ENCODE results near the gene BATF.
"Not testable (repeated sequence)": the region's sequence is repeated elsewhere in the genome, so short reads cannot be mapped to it uniquely, and the experiment has no call there.

Gene BATF, protein sequence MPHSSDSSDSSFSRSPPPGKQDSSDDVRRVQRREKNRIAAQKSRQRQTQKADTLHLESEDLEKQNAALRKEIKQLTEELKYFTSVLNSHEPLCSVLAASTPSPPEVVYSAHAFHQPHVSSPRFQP

GRCh38 chr14:75522224-75522982 lies at the start of gene BATF:
Gene BATF (plus strand): TSS chr14:75522469. CDS start chr14:75522683, 214 bp downstream.
- DNase-seq = peak; percentile 68 to 79

- DNase-seq = not testable (repeated sequence)
Measured at GRCh38 chr14:75474127-75474526, 48.1 kb upstream of the BATF start.

- no peak for DNase-seq
Measured at GRCh38 chr14:75476274-75476995, 45.8 kb upstream of the BATF start.

DNA sequence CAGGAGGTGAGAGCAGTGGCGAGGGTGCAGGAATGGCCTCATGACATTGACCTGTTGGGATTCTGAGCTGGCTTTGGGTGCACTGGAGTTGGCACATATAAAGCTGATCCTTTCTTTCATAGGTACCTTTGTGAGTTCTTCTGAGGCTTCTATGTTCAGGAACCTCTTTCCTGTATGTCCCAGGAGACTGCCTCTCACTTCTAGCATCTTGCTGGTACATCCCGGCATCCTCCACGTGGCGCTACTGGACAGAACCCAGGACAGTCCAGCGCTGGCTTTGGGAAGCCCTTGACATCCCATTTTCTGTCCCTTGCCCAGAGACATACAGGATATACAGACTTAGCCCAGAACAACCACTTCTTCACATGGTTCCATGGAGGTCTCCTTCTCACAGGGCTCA lies 44.4 kb upstream of the BATF start:
- DNase-seq = no peak

GRCh38 chr14:75479770-75480600 lies 42.3 kb upstream of the BATF start:
- peak in 1 of 2 experiments; percentile 10 for DNase-seq

DNA sequence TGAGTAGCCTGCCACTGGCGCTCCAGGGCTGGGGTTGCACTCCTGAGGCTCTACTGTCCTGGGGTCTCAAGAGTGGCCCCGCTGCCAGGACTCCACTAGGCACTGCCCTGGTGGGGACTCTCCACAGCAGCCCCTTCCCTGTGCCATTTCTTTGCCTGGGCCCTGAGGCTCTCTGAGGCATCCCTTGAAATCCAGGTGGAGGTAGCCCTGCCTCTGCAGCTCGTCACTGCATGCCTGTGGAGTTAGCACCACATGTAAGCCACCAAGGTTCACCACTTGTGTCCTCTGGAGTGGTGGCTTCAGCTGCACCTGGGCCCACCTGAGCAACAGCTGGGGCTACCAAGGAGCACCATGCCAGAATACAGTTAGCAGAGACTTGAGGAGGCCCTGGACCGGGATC lies 39.9 kb upstream of the BATF start:
- DNase-seq = no peak

DNA sequence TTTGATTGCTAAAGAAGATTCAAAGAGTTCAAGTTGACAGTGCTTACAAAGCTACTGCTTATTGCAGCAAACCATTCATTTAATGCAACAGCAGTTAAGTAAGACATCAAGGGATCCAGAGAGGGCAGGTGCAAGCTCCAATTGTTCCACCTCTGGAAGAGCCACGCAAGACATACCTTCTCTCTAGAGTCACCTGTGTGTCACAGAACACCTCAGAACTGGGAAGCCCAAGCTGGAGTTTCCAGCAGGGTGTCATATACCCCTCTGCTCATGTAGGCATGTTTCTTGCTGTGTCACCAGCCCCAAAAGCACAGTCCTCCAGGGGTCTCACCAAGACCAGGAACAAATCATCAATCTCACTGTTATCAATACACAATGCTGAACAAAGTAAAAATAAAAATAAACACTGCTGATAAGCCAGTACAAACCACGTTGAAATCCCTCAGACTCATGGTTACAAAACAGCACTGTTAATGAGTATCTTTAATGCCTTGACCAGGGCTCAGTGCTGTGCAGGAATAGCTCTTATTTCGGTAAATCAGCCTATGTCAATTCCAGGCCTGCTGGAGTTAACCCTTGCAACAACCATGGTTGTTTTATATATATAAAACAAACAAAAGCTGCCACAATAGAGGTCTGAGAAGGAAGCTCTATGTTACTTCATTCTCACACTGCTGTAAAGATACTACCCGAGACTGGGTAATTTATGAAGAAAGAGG lies 37.4 kb upstream of the BATF start:
- DNase-seq = no peak

GRCh38 chr14:75486318-75486717 lies 36.0 kb upstream of the BATF start:
- no peak for DNase-seq

GRCh38 chr14:75487155-75487671 lies 35.1 kb upstream of the BATF start:
- DNase-seq = no peak

DNA sequence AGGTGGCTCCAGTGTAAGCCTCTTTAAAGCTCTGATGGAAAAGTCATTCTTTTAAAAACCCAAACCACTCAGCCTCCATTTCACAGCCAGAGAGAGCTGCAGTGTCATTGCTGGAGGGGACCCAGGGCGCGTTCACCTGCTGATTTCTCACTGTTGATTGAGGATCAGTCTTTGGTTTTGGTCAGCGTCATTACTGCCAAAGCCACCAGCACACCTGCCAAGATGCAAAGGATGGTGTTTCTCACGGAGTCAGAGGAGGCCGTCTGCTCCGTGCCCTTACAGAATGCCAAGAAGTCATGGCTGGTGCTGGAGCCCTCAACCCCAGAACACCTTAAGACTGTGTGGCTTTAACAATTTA lies 32.8 kb upstream of the BATF start:
- no peak for DNase-seq

GRCh38 chr14:75491376-75491978 lies 30.8 kb upstream of the BATF start:
- no peak for DNase-seq

GRCh38 chr14:75492832-75493591 lies 29.3 kb upstream of the BATF start:
- no peak for DNase-seq

GRCh38 chr14:75493592-75494087 lies 28.6 kb upstream of the BATF start:
- DNase-seq = no peak

- no peak for DNase-seq
Measured at GRCh38 chr14:75494896-75495295, 27.4 kb upstream of the BATF start.

DNA sequence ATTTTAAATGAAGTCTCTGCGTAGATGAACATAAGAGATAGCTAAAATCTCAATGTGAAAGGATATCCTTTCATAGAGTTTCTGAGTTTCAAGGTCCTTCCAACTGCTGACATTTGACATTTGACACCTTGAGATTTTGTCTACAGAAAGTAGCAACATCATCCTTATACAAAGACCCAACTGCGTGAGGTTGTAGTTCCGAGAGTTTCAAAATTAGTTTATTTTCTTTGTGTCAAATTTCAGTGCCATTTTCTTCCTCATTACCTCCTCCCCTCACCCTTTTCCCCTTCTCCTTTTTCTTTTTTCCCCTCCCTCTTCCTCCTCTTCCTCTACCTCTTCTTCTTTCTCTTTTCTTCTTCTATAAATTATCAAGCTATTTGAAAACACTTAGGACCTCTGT lies 26.9 kb upstream of the BATF start:
- DNase-seq = no peak

DNA sequence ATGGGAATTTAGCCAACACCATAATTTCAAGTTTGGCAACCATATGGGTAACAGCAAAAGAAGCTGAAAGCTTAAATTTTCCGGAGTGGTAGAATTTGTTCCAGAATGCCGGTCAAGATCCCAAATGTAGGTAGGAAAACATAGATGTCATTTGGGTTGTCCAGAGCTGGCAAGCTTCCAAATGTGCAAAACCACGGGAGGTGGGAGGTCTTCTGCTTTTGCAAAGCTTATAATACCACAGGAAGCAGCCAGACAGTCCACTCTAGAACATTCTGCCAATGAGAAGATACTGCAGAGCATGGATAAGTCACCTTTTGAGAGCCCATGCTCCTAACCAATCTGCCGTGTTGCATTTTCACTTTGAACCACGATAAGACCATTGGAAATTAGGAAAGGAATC lies 26.4 kb upstream of the BATF start:
- peak in 1 of 2 experiments; percentile 14 for DNase-seq

GRCh38 chr14:75496755-75497154 lies 25.5 kb upstream of the BATF start:
- peak; percentile 21 to 24 for DNase-seq

GRCh38 chr14:75497191-75497590 lies 25.1 kb upstream of the BATF start:
- DNase-seq = peak; percentile 73 to 78

- no peak for DNase-seq
Measured at GRCh38 chr14:75497701-75498100, 24.6 kb upstream of the BATF start.

DNA sequence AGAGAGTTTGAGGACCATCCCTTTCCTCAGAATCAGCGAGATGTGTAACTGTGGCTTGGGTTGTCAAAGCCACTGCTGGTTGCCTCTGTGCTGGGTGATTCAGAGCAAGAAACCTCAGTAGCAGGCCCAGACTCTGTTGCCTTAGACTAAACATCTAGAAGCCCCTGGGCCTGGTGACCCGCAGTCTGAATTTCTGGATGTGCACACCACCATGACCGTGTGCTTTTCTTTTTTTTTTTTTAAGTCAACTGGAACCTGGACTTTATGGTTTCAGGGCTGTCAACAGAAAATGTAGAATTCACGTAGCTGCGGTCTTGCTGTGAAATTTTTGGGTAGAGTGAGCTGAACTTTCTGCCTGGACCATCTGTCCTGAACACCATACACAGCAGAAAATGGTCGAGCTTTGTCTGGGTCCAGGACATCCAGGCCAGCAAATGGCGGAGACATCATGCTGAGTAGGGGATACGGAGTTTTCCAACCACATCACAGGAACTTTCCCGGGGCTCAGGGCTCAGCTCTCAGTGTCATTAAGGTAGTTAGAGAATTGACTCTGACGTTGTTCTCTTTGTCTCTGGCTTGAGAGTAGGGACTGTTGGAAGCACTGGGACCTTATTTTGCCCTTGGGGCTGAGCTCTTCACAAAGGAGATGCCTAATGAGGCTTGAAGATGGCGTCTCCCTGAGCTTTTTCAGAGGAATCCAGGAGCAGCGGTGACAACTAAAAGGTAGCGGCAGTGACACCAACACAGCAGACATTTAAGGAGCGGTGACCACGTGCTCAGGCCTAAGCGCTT lies 23.0 kb upstream of the BATF start:
- DNase-seq = no peak

Data from Kasumi-1 (cell line).